ES-I3 (cell line): ENCODE results near the gene FAM169A.
"Not testable (repeated sequence)": the region's sequence is repeated elsewhere in the genome, so short reads cannot be mapped to it uniquely, and the experiment has no call there.

Source experiments
- H3K36me3 ChIP-seq: 2 replicates; pipeline ENCODE4 v1.6.1; 2013; ENCODE audit warnings: mild to moderate bottlenecking, low read length, control low read depth, moderate library complexity; ENCODE audit not compliant: insufficient read depth
- H3K4me1 ChIP-seq: 2 replicates; pipeline ENCODE4 v1.6.1; 2013; ENCODE audit warnings: mild to moderate bottlenecking, control low read depth, low read length; ENCODE audit not compliant: insufficient read depth
- H3K9ac ChIP-seq: 2 replicates; pipeline ENCODE4 v1.6.1; 2013; ENCODE audit warnings: low read depth, mild to moderate bottlenecking, low read length, moderate library complexity
- H3K9me3 ChIP-seq: 2 replicates; pipeline ENCODE4 v1.6.1; 2013; ENCODE audit warnings: mild to moderate bottlenecking, low read length, moderate library complexity; ENCODE audit not compliant: control insufficient read depth, insufficient read depth

Gene FAM169A

GRCh38 chr5:74882379-74883134, 16.4 kb upstream of the FAM169A start:
- H3K9ac ChIP-seq, result peak overlapping the region; percentile 47

DNA sequence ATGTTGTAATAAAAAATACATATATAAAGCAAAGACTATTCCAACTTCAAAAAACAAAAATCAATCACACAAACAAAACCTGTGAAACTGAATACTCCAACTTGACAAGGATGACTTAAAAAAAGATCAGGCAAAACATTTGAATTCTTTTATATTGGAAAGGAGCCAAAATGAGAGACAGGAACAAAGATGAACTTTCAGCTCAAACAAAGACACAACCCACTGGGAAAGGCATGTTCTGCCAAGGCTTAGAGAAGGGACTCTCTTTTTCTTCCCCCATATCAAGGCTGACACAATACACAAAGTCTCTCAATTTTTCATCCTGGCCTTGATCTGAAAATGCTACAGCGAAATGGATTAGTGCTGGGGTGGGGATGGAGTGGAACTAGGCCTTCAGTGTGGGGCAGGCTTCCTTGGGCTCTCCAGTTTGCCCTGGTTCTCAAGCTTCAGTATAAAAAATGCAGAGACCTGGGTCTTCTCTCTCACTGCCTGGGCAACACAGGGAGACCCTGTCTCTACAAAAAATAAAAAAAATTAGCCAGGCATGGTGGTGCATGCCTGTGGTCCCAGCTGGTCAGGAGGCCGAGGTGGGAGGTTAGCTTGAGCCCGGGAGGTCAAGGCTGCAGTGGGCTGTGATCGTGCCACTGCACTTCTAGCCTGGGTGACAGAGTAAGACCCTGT, 11.6 kb upstream of the FAM169A start:
- peaks cover 17% of the 10 kb centered on the region for H3K4me1 ChIP-seq
- no peaks in the 10 kb centered on the region for H3K9me3 ChIP-seq
- no peak overlapping the region for H3K9ac ChIP-seq
- no peaks in the 10 kb centered on the region for H3K36me3 ChIP-seq

More at GRCh38 chr5:74882379-74883134, 16.4 kb upstream of the FAM169A start:
- H3K4me1 ChIP-seq, result peaks cover 23% of the 10 kb centered on the region
- not testable (repeated sequence) for H3K9me3 ChIP-seq, H3K36me3 ChIP-seq

GRCh38 chr5:74875994-74876791, 10.0 kb upstream of the FAM169A start:
- Histone ChIP-seq H3K9ac (no peak overlapping the region), H3K9me3 (no peaks in the 10 kb centered on the region), H3K36me3 (no peaks in the 10 kb centered on the region), H3K4me1 (peaks cover 12% of the 10 kb centered on the region)

GRCh38 chr5:74873525-74874249, 7.5 kb upstream of the FAM169A start:
- Histone ChIP-seq H3K36me3 (no peaks in the 10 kb centered on the region), H3K9me3 (no peaks in the 10 kb centered on the region), H3K4me1 (peaks cover 25% of the 10 kb centered on the region), H3K9ac (no peak overlapping the region)

- peaks cover 16% of the 10 kb centered on the region for H3K4me1 ChIP-seq
- no peaks in the 10 kb centered on the region for H3K36me3 ChIP-seq
- no peaks in the 10 kb centered on the region for H3K9me3 ChIP-seq
- no peak overlapping the region for H3K9ac ChIP-seq
Measured at GRCh38 chr5:74870299-74871067, 4.3 kb upstream of the FAM169A start.

- not testable (repeated sequence) for H3K36me3 ChIP-seq, H3K9me3 ChIP-seq, H3K9ac ChIP-seq
- peaks cover 16% of the 10 kb centered on the region for H3K4me1 ChIP-seq
Measured at GRCh38 chr5:74869414-74869813, 3.2 kb upstream of the FAM169A start.

DNA sequence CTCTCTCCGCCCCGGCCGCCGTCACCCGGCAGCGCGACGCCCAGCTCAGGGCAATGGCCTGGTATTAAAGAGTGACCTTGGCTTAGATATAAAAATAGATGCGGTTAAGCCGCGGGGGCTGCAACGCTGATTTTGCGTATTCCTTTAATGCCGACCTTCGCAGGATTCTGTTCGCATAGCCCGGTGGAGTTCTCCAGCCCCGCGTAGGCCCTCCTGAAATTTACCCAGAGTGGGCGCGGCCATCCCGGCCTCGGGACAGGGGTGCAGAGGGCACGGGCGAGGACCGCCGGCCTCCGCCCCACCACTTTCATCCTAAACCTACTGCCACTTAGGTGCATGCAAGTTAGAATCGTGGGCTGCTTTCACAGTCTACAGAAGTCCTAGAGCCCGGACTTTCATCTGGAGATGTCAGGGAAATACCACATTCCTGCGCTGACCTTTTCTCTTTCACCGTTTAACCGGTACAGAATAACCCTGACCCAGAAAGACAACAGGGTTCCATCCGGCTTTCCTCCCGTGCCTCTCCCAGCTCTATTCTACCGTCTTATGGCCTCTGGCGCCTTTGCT, 492 bp upstream of the FAM169A start:
- Histone ChIP-seq H3K4me1 (peaks cover 27% of the 10 kb centered on the region), H3K9ac (peak overlapping the region; percentile 78), H3K36me3 (no peaks in the 10 kb centered on the region), H3K9me3 (no peaks in the 10 kb centered on the region)

DNA sequence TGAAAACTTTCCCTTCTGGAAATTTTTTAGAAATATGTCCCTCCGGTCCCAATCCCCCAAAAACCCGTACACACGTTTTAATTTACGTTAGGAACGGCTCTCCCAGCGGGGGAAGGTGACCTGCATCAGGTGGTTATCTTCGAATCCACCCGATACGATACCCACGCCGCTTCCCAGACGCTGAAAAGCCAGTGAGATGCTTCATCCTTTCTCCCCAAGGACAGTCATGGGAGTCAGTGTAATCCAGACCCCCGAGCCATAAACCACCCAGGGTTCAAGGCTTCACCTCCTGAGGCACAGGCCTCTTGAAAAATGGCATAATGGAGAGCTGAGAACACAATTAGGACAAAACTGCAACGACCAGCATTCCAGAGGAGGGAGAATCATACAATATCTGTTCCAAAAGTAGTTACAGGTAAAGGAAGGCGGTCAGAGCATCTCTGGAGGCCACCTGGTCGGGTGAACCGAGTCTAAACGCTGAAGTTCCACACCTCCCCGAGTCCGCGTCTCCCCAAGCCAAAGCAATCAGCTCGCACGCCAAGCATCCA, 857 bp downstream of the FAM169A start:
- H3K9me3 ChIP-seq, result no peaks in the 10 kb centered on the region
- no peaks in the 10 kb centered on the region for H3K36me3 ChIP-seq
- peak overlapping the region; percentile 78 for H3K9ac ChIP-seq
- peaks cover 26% of the 10 kb centered on the region for H3K4me1 ChIP-seq

- peaks cover 23% of the 10 kb centered on the region for H3K4me1 ChIP-seq
- no peaks in the 10 kb centered on the region for H3K9me3 ChIP-seq
- H3K36me3 ChIP-seq, result no peaks in the 10 kb centered on the region
- H3K9ac ChIP-seq, result peak overlapping the region; percentile 78
Measured at GRCh38 chr5:74864823-74865222, 1.4 kb downstream of the FAM169A start.

- Histone ChIP-seq H3K4me1 (peaks cover 18% of the 10 kb centered on the region), H3K36me3 (no peaks in the 10 kb centered on the region), H3K9me3 (no peaks in the 10 kb centered on the region), H3K9ac (peak overlapping the region; percentile 78)
Measured at GRCh38 chr5:74863726-74864125, 2.5 kb downstream of the FAM169A start.

DNA sequence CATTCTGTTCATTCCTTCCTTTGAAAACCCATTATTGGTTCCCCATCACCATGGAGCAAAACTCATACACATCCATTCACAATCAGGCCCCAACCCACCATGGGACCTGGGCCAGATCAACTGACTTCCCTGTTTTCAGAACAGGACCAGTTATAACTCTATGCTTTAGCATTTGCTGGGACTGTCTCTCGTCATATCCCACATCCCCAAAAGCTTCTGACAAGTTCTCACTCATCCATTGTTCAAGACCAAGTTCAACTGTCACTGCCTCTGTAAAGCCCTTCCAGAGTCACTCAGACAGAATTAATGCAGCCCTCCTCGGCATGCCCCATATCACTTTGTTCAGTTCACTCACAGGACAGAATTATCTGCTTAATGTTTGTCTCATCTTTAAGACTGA, 4.0 kb downstream of the FAM169A start:
- H3K9ac ChIP-seq, result no peak overlapping the region
- H3K4me1 ChIP-seq, result peaks cover 15% of the 10 kb centered on the region
- no peaks in the 10 kb centered on the region for H3K36me3 ChIP-seq
- no peaks in the 10 kb centered on the region for H3K9me3 ChIP-seq

GRCh38 chr5:74856975-74857374, 9.2 kb downstream of the FAM169A start:
- H3K9me3 ChIP-seq, H3K9ac ChIP-seq, H3K36me3 ChIP-seq: not testable (repeated sequence)
- peaks cover 20% of the 10 kb centered on the region for H3K4me1 ChIP-seq

DNA sequence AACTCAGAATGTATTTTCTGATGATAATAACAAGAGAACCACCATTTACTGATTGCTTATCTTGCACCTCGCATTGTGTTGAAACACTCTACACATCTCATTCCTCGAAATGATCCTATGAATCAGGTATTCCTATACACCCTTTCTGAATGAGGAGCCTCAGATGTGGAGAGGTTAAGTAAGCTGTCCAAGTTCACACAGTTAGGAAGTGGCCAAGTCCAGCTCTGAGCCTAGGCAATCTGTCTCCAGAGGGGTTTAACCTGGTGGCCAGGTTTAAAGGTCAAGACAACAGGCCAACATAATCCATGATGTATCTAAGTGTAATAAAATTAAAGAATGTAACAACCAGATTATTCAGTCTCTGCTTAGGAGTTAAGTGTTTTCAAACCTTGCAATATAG, 12.9 kb downstream of the FAM169A start:
- H3K9ac ChIP-seq, result no peak overlapping the region

More for the DNA sequence above, 12.9 kb downstream of the FAM169A start:
- Histone ChIP-seq H3K4me1 (peaks cover 39% of the 10 kb centered on the region), H3K36me3 (no peaks in the 10 kb centered on the region), H3K9me3 (no peaks in the 10 kb centered on the region; the same call in 1 of the 2 replicates)
